H9 (cell line): ENCODE measurements around the gene PLXNC1. TPM values are rescaled to one million over a fixed set of nuclear protein-coding genes. Genes with fewer than 3 reads are reported as not detected.

ENCODE experiments used
- DNase-seq: peaks from one replicate; pipeline ENCODE4 v3.0.0-alpha.2; 2017
- H2AFZ ChIP-seq: one replicate; pipeline ENCODE4 v1.6.1; 2013; ENCODE audit warnings: mild to moderate bottlenecking, low read length, control low read depth, moderate library complexity
- H2AK5ac ChIP-seq: 2 replicates; pipeline ENCODE4 v1.6.1; 2013; ENCODE audit warnings: low read length, control low read depth, mixed read lengths; ENCODE audit not compliant: insufficient read length
- H2BK120ac ChIP-seq: one replicate; pipeline ENCODE4 v1.6.1; 2013; ENCODE audit warnings: low read depth, mild to moderate bottlenecking, low read length, control low read depth, inconsistent platforms; ENCODE audit not compliant: poor library complexity, severe bottlenecking
- H2BK12ac ChIP-seq: 2 replicates; pipeline ENCODE4 v1.6.1; 2013; ENCODE audit warnings: low read length, control low read depth, mixed read lengths, low read depth; ENCODE audit not compliant: insufficient read length
- H2BK15ac ChIP-seq: 2 replicates; pipeline ENCODE4 v1.6.1; 2013; ENCODE audit warnings: low read depth, low read length, control low read depth
- H2BK20ac ChIP-seq: one replicate; pipeline ENCODE4 v1.6.1; 2013; ENCODE audit warnings: low read depth, mild to moderate bottlenecking, low read length, control low read depth, inconsistent platforms; ENCODE audit not compliant: poor library complexity, severe bottlenecking
- H2BK5ac ChIP-seq: 2 replicates; pipeline ENCODE4 v1.6.1; 2013; ENCODE audit warnings: low read length, control low read depth, mixed read lengths; ENCODE audit not compliant: insufficient read length
- H3K14ac ChIP-seq: 2 replicates; pipeline ENCODE4 v1.6.1; 2013; ENCODE audit warnings: low read length, control low read depth; ENCODE audit not compliant: insufficient read depth
- H3K18ac ChIP-seq: 2 replicates; pipeline ENCODE4 v1.6.1; 2013; ENCODE audit warnings: low read depth, mild to moderate bottlenecking, mixed read lengths, low read length, control low read depth; ENCODE audit not compliant: insufficient read length
- H3K23ac ChIP-seq: 2 replicates; pipeline ENCODE4 v1.6.1; 2013; ENCODE audit warnings: low read length, control low read depth, mixed read lengths, low read depth; ENCODE audit not compliant: insufficient read length
- H3K23me2 ChIP-seq: 2 replicates; pipeline ENCODE4 v1.6.1; 2013; ENCODE audit warnings: low read depth, mild to moderate bottlenecking, mixed read lengths, low read length, control low read depth; ENCODE audit not compliant: insufficient read length, poor library complexity, severe bottlenecking
- H3K27ac ChIP-seq: 2 replicates; pipeline ENCODE4 v1.5.1; 2013; ENCODE audit warnings: low read length, control low read depth, mixed read lengths, low read depth; ENCODE audit not compliant: insufficient read length
- H3K27me3 ChIP-seq: 2 replicates; pipeline ENCODE4 v1.6.1; 2013; ENCODE audit warnings: low read length, control low read depth, inconsistent platforms; ENCODE audit not compliant: insufficient read depth
- H3K4ac ChIP-seq: 2 replicates; pipeline ENCODE4 v1.6.1; 2013; ENCODE audit warnings: low read depth, mild to moderate bottlenecking, control low read depth, inconsistent platforms, low read length, moderate library complexity
- H3K4me1 ChIP-seq: 2 replicates; pipeline ENCODE4 v1.6.1; 2013; ENCODE audit warnings: low read length, control low read depth, inconsistent platforms; ENCODE audit not compliant: insufficient read depth
- H3K4me2 ChIP-seq: 2 replicates; pipeline ENCODE4 v1.6.1; 2013; ENCODE audit warnings: low read length, control low read depth, mixed read lengths; ENCODE audit not compliant: insufficient read length, insufficient read depth
- H3K56ac ChIP-seq: 2 replicates; pipeline ENCODE4 v1.6.1; 2013; ENCODE audit warnings: low read depth, mild to moderate bottlenecking, mixed read lengths, low read length, control low read depth; ENCODE audit not compliant: insufficient read length
- H3K79me1 ChIP-seq: 2 replicates; pipeline ENCODE4 v1.6.1; 2013; ENCODE audit warnings: low read depth, mild to moderate bottlenecking, moderate library complexity, low read length, control low read depth, inconsistent platforms; ENCODE audit not compliant: insufficient read depth, poor library complexity, severe bottlenecking
- H3K79me2 ChIP-seq: 2 replicates; pipeline ENCODE4 v1.6.1; 2013; ENCODE audit warnings: low read length, control low read depth, inconsistent platforms; ENCODE audit not compliant: insufficient read depth
- H3K9ac ChIP-seq: 2 replicates; pipeline ENCODE4 v1.6.1; 2013; ENCODE audit warnings: low read length, control low read depth, mixed read lengths; ENCODE audit not compliant: insufficient read length; ENCODE audit errors: extremely low read depth
- H3K9me3 ChIP-seq: one replicate; pipeline ENCODE4 v1.6.1; 2013; ENCODE audit warnings: low read depth, low read length, inconsistent platforms; ENCODE audit not compliant: control insufficient read depth
- H3T11ph ChIP-seq: one replicate; pipeline ENCODE4 v1.6.1; 2013; ENCODE audit warnings: mild to moderate bottlenecking, low read length, control low read depth, inconsistent platforms
- H4K20me1 ChIP-seq: one replicate; pipeline ENCODE4 v1.6.1; 2013; ENCODE audit not compliant: control insufficient read depth, insufficient read length, insufficient read depth
- H4K5ac ChIP-seq: 2 replicates; pipeline ENCODE4 v1.6.1; 2013; ENCODE audit warnings: low read depth, mild to moderate bottlenecking, mixed read lengths, low read length, control low read depth; ENCODE audit not compliant: insufficient read length
- H4K8ac ChIP-seq: replicated peaks from 2 replicates; pipeline ENCODE4 v1.6.1; 2013; ENCODE audit warnings: low read length, control low read depth, mixed read lengths, low read depth; ENCODE audit not compliant: insufficient read length
- H4K91ac ChIP-seq: 2 replicates; pipeline ENCODE4 v1.6.1; 2013; ENCODE audit warnings: low read depth, mild to moderate bottlenecking, moderate library complexity, mixed read lengths, low read length, control low read depth; ENCODE audit not compliant: insufficient read length
- H3K27ac Mint-ChIP-seq, 3 experiments: 2 replicates in 2 of 3; 3 replicates in 1 of 3; pipeline ENCODE4 v1.8.0; 2020 to 2021; ENCODE audit warnings: mixed read lengths in 3 of 3, mild to moderate bottlenecking in 1 of 3, moderate library complexity in 1 of 3
- H3K27me3 Mint-ChIP-seq: 2 replicates; pipeline ENCODE4 v1.8.0; 2021; ENCODE audit warnings: low read depth, mild to moderate bottlenecking, moderate library complexity, mixed read lengths
- H3K36me3 Mint-ChIP-seq, 3 experiments: 2 replicates in 2 of 3; 3 replicates in 1 of 3; pipeline ENCODE4 v1.8.0; 2020 to 2021; ENCODE audit warnings: low read depth in 3 of 3, mixed read lengths in 3 of 3; ENCODE audit not compliant: insufficient read depth in 1 of 3
- H3K4me1 Mint-ChIP-seq, 2 experiments: 2 replicates each; pipeline ENCODE4 v1.8.0; 2020; ENCODE audit warnings: mixed read lengths in 2 of 2
- H3K4me3 Mint-ChIP-seq, 2 experiments: 2 replicates in 1 of 2; 3 replicates in 1 of 2; pipeline ENCODE4 v1.8.0; 2020 to 2021; ENCODE audit warnings: mild to moderate bottlenecking in 2 of 2, mixed read lengths in 2 of 2, moderate library complexity in 1 of 2
- H3K9me3 Mint-ChIP-seq, 2 experiments: 2 replicates in 1 of 2; 3 replicates in 1 of 2; pipeline ENCODE4 v1.8.0; 2020; ENCODE audit warnings: mild to moderate bottlenecking in 2 of 2, mixed read lengths in 2 of 2, moderate library complexity in 1 of 2
- CTCF ChIP-seq: fragments of 200-600 bp; sonication (generic); conservative IDR thresholded peaks from 3 replicates; pipeline ENCODE4 v1.8.0; 2021; ENCODE audit warnings: antibody characterized with exemption, mild to moderate bottlenecking
- WGBS: extraction: QIAGEN DNeasy Blood & Tissue Kit; methylation state at CpG from one replicate; pipeline ENCODE4 v1.1.7; 2013; ENCODE audit warnings: missing lambda C conversion rate, low lambda C conversion rate, mixed read lengths; ENCODE audit not compliant: insufficient read length; ENCODE audit errors: extremely low coverage; 5-methylcytosine and 5-hydroxymethylcytosine counted together
- total RNA-seq: library from RNA; stranded (reverse); gene quantifications from 2 replicates; pipeline ENCODE4 v1.2.1, GENCODE V29; 2021

PLXNC1 gene
- total RNA-seq, 1 experiment from 2014 or later, result 1.2 TPM

- Mint-ChIP-seq H3K4me1 (peaks cover 5% of the 10 kb centered on the region in 2 experiments), H3K27me3 (peaks cover 39% of the 10 kb centered on the region), H3K27ac (no peak overlapping the region), H3K36me3 (peaks cover 0 to 3% (median 0%) of the 10 kb centered on the region in 3 experiments; a peak in 1 of 7 replicates), H3K9me3 (peaks cover 3% of the 10 kb centered on the region in 2 experiments), H3K4me3 (no peak overlapping the region)
- Histone ChIP-seq H2BK15ac (no peak overlapping the region), H2BK20ac (no peak overlapping the region), H3K9me3 (no peaks in the 10 kb centered on the region), H3K56ac (no peak overlapping the region), H4K91ac (no peak overlapping the region), H3K14ac (no peak overlapping the region), H2BK5ac (no peak overlapping the region), H3K4me2 (no peak overlapping the region), H3K4ac (no peak overlapping the region), H3K4me1 (peaks cover 8% of the 10 kb centered on the region; the same call in 1 of the 2 replicates), H3K27ac (no peak overlapping the region), H2AFZ (no peak overlapping the region), H3K79me2 (no peaks in the 10 kb centered on the region), H2AK5ac (no peak overlapping the region), H3K23ac (no peak overlapping the region), H2BK12ac (no peak overlapping the region), H3K18ac (no peak overlapping the region), H4K8ac (no peak overlapping the region), H3K79me1 (no peaks in the 10 kb centered on the region), H4K5ac (no peak overlapping the region), H3K27me3 (no peaks in the 10 kb centered on the region; the same call in 1 of the 2 replicates), H4K20me1 (no peaks in the 10 kb centered on the region), H3T11ph (no peak overlapping the region), H2BK120ac (no peak overlapping the region), H3K9ac (no peak overlapping the region), H3K23me2 (no peaks in the 10 kb centered on the region)
- no peak for TF ChIP-seq CTCF
- WGBS, result no CpG with 5 or more reads among the region's 5 CpGs
- no peak for DNase-seq
Measured at GRCh38 chr12:94182986-94183707, 34.8 kb downstream of the PLXNC1 start.
